Activated naive CD4-positive, alpha-beta T cell treated with anti-CD3 and anti-CD28 coated beads for 36 hours (primary cell): Measurements from ENCODE around the gene ENPP3. TPM values are rescaled to one million over a fixed set of nuclear protein-coding genes. Genes with fewer than 3 reads are reported as not detected.

Experiments
- CTCF ChIA-PET: fragments of 350-600 bp; sonication (Branson Sonifier 250); formaldehyde crosslinking; loops from one replicate; lab custom pipeline; 2021; ENCODE audit warnings: antibody characterized with exemption; lab: Charles Lee
- DNase-seq: peaks from one replicate; pipeline ENCODE4 v3.0.0-alpha.2; 2020
- H3K27ac Mint-ChIP-seq: one replicate; pipeline ENCODE4 v1.8.0; 2021; ENCODE audit warnings: mild to moderate bottlenecking, mixed read lengths
- H3K27me3 Mint-ChIP-seq: one replicate; pipeline ENCODE4 v1.8.0; 2021; ENCODE audit warnings: low read depth, mixed read lengths
- H3K36me3 Mint-ChIP-seq: one replicate; pipeline ENCODE4 v1.8.0; 2021; ENCODE audit warnings: low read depth, mixed read lengths
- H3K4me1 Mint-ChIP-seq: one replicate; pipeline ENCODE4 v1.8.0; 2021; ENCODE audit warnings: low read depth, mixed read lengths
- H3K4me3 Mint-ChIP-seq: one replicate; pipeline ENCODE4 v1.8.0; 2021; ENCODE audit warnings: mild to moderate bottlenecking, moderate library complexity, mixed read lengths
- H3K9me3 Mint-ChIP-seq: one replicate; pipeline ENCODE4 v1.8.0; 2021; ENCODE audit warnings: mixed read lengths
- intact Hi-C: fragments of 100-400 bp; cut with micrococcal nuclease; formaldehyde crosslinking; loops from one replicate; pipeline ENCODE4 v1.15.1; 2023
- total RNA-seq, 2 experiments: library from RNA; stranded (reverse); gene quantifications; one replicate each; pipeline ENCODE4 v1.2.3, GENCODE V29; 2021

The ENPP3 gene
- total RNA-seq, 2 experiments from 2014 or later, result 0.96 to 1.2 TPM

DNA sequence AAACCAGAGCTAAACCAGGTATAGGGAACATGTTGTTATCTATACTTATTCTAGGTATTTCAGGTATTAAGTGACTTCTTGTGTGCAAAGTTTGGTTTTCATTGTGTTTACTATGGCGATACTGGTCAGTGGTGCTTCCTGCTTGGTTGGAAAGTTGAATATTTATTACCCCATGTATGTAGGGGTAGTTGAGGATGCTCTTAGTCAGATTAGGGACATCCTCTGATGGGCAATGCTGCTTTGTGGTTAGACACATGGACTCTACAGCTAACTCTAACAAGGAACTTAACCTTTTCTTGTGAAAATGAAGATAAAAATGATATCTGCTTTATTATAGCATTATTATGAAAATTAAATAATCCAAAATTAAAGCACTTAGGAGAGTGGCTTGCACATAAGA, 126.6 kb downstream of the ENPP3 start:
- no peak overlapping the region for H3K27ac Mint-ChIP-seq
- peaks cover 6% of the 10 kb centered on the region for H3K27me3 Mint-ChIP-seq
- DNase-seq, result no peak
- no peaks in the 10 kb centered on the region for H3K36me3 Mint-ChIP-seq
- no peaks in the 10 kb centered on the region for H3K4me1 Mint-ChIP-seq
- intact Hi-C loops, result no loop called here
- no peaks in the 10 kb centered on the region for H3K9me3 Mint-ChIP-seq
- no peak overlapping the region for H3K4me3 Mint-ChIP-seq
- CTCF ChIA-PET, result interaction anchor here (1.0 kb wide), 1 partner anchor 135 kb away, joined by 3 read pairs; no protein-coding TSS in a partner anchor

DNA sequence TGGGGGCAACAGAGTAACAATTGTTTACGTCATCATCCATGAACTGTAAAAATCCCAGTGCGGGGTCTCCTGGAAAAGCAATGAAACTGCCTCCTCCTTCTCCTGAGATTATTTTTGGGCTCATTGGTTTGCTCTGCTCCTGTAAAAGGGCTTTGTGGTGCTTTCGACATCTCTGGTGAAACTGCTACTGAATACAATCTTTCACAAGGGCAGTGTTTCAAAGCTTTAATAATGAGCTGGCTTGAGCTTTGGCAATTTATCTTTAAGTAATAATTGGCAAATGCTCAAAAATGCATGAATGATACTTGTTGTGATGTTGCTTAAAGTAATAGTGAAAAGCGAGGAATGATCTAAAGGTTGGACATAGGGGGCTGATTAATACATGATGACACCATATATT, 127.2 kb downstream of the ENPP3 start:
- intact Hi-C loops, result no loop called here
- DNase-seq, result no peak
- no peak overlapping the region for H3K27ac Mint-ChIP-seq
- no peaks in the 10 kb centered on the region for H3K36me3 Mint-ChIP-seq
- CTCF ChIA-PET, result interaction anchor here (1.0 kb wide), 1 partner anchor 136 kb away, joined by 3 read pairs; no protein-coding TSS in a partner anchor
- no peaks in the 10 kb centered on the region for H3K4me1 Mint-ChIP-seq
- H3K4me3 Mint-ChIP-seq, result no peak overlapping the region
- H3K27me3 Mint-ChIP-seq, result peaks cover 4% of the 10 kb centered on the region
- H3K9me3 Mint-ChIP-seq, result no peaks in the 10 kb centered on the region

DNA sequence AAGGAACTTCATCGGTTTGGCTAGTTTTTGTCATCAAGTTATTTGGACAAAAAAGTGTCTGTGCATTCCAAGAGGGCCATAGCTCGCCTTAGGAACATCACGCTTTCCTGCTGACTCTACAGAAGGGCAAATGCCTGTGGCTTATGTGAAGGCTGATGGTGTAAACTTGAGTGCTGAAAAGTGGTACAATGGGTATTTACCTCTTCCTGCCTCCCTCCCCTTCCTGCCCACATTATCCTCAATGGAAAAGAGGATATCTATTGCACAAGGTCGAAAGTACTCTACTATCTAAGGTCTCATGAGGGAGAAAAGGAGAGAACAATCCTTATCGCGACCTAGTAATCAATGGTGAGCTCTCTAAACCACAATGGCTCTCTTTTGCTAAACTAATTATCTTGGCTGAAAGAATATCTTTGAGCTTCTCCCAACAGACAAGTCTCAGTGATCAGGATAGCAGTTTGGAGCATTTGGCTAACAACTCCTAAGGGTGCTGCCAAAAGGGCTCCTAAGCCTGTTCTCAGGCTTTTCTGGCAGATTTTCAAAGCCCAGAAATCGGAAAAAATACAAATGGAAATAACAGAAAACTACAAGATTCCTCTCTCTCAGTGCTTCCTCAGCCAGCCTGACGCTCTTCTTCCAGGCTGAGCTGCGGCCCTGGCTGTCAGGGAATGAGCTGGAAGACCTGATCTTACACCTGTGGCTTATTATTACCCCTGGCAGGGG, 128.1 kb downstream of the ENPP3 start:
- Mint-ChIP-seq H3K36me3 (no peaks in the 10 kb centered on the region), H3K9me3 (no peaks in the 10 kb centered on the region), H3K4me3 (no peak overlapping the region), H3K4me1 (no peaks in the 10 kb centered on the region), H3K27ac (no peak overlapping the region), H3K27me3 (peaks cover 4% of the 10 kb centered on the region)
- intact Hi-C loops, result no loop called here
- CTCF ChIA-PET, result no interaction called here
- no peak for DNase-seq

DNA sequence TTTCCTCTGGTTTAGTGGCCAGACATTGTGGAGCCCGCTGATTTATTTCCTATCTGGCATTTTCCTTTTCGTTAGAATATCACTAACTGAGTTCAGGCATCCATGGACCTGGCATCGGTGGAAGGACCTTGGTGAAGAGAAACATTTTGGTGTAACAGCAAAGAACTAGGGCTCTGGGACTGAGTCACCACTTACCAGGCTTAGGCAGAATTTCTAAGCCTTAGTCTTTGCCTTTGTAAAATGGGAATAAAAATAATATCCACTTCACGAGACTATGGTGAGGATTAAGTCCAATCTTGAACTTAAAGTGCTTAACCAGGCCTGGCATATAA, 128.7 kb downstream of the ENPP3 start:
- H3K27me3 Mint-ChIP-seq, result peaks cover 7% of the 10 kb centered on the region
- no peak overlapping the region for H3K4me3 Mint-ChIP-seq
- H3K9me3 Mint-ChIP-seq, result no peaks in the 10 kb centered on the region
- CTCF ChIA-PET, result no interaction called here
- no peak for DNase-seq
- no peak overlapping the region for H3K27ac Mint-ChIP-seq
- no peaks in the 10 kb centered on the region for H3K4me1 Mint-ChIP-seq
- intact Hi-C loops, result no loop called here
- H3K36me3 Mint-ChIP-seq, result no peaks in the 10 kb centered on the region

DNA sequence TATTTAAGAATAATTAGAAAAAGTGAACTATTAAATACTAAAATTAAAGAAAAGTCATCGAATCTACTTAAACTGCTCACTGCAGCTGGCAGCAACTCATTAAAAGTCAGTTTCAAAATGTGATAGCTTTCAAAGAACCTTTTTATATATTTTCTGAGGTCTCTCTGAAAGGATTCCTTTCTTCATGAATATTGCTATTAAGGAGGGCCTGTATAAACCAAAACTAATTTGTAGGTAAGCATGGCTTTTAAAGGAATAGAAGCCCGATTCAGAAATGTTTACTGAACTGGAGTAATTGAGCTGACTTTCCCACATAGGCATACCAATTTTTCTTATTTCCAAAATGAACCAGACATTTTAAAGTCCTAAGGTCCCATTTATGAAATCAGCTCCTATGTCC, 129.5 kb downstream of the ENPP3 start:
- DNase-seq, result no peak
- no peak overlapping the region for H3K27ac Mint-ChIP-seq
- CTCF ChIA-PET, result no interaction called here
- intact Hi-C loops, result no loop called here
- H3K9me3 Mint-ChIP-seq, result no peaks in the 10 kb centered on the region
- H3K4me3 Mint-ChIP-seq, result no peak overlapping the region
- no peaks in the 10 kb centered on the region for H3K36me3 Mint-ChIP-seq
- H3K4me1 Mint-ChIP-seq, result no peaks in the 10 kb centered on the region
- peaks cover 7% of the 10 kb centered on the region for H3K27me3 Mint-ChIP-seq

DNA sequence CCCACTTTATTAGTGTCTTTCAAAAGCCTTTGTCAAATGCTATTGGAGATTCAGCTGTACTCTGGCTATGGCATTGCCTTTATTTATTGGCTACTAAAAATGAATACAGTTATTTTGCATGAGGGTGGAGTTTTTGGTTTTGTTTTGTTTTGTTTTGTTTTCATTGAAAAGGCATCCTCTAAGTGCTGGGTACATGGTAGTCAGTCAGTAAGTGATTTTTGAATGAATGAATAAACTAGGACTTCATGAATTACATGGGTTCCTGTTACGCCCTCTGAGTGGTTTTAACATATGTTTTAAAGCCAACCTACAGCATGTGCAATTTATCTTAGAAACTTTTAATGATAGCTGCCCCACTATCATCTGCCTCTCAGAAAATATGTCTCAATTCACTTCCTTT, 131.9 kb downstream of the ENPP3 start:
- Mint-ChIP-seq H3K9me3 (no peaks in the 10 kb centered on the region), H3K4me1 (no peaks in the 10 kb centered on the region), H3K36me3 (no peaks in the 10 kb centered on the region), H3K4me3 (no peak overlapping the region), H3K27me3 (peaks cover 7% of the 10 kb centered on the region), H3K27ac (no peak overlapping the region)
- no peak for DNase-seq
- intact Hi-C loops, result no loop called here
- CTCF ChIA-PET, result interaction anchor here (0.6 kb wide), 1 partner anchor 607 kb away, joined by 4 read pairs; no protein-coding TSS in a partner anchor

DNA sequence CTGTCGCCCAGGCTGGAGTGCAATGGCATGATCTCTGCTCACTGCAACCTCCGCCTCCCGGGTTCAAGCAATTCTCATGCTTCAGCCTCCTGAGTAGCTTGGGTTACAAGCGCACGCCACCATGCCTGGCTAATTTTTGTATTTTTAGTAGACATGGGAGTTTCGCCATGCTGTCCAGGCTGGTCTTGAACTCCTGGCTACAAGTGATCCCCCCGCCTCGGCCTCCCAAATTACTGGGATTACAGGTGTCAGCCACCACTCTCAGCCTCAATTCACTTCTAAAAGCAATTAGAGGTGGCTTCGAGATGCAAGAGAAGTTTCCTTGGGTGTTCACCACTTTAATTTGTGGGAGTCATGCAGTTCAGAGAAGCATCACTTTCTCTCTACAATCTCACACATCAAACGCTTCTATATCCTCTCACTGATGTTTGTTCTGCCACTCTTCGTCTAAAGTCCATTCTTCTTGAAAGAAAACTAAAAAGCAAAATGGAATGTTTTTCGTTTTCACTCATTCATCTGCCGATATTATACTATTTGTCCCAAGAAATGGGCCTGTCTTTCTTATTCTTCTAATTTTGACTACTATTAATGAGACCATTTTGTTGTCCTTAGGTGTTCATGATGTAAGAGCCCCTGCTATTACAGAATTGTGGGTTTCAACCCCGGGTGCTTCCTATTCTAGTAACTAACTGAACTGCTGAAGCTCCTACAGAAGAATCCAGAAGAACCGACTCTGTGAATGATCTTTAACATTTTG, 132.5 kb downstream of the ENPP3 start:
- DNase-seq, result no peak
- intact Hi-C loops, result no loop called here
- peaks cover 7% of the 10 kb centered on the region for H3K27me3 Mint-ChIP-seq
- no peaks in the 10 kb centered on the region for H3K4me1 Mint-ChIP-seq
- CTCF ChIA-PET, result no interaction called here
- H3K36me3 Mint-ChIP-seq, result no peaks in the 10 kb centered on the region
- H3K9me3 Mint-ChIP-seq, result no peaks in the 10 kb centered on the region
- no peak overlapping the region for H3K27ac Mint-ChIP-seq
- no peak overlapping the region for H3K4me3 Mint-ChIP-seq

DNA sequence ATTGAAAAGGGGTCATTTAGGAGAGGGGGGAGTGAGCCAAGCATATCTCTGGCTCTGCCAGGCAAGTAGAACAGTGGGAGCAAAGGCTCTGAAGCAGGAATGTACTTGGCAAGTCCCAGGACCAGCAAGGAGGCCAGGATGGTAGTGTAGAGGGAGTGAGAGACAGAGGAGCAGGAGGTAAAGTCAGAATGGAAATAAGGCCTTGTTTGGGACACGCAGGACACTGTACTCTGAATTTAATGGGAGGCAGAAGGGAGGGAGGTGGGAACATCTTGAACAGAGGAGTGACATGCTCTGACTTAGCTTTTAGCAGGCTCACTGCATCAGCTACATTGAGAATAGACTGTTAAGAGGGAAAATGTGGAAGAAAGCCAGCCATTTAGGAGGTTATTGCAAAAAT, 133.7 kb downstream of the ENPP3 start:
- no peak for DNase-seq
- CTCF ChIA-PET, result no interaction called here
- peaks cover 9% of the 10 kb centered on the region for H3K27me3 Mint-ChIP-seq
- intact Hi-C loops, result no loop called here
- no peak overlapping the region for H3K27ac Mint-ChIP-seq
- H3K9me3 Mint-ChIP-seq, result no peaks in the 10 kb centered on the region
- H3K36me3 Mint-ChIP-seq, result no peaks in the 10 kb centered on the region
- no peak overlapping the region for H3K4me3 Mint-ChIP-seq
- no peaks in the 10 kb centered on the region for H3K4me1 Mint-ChIP-seq

DNA sequence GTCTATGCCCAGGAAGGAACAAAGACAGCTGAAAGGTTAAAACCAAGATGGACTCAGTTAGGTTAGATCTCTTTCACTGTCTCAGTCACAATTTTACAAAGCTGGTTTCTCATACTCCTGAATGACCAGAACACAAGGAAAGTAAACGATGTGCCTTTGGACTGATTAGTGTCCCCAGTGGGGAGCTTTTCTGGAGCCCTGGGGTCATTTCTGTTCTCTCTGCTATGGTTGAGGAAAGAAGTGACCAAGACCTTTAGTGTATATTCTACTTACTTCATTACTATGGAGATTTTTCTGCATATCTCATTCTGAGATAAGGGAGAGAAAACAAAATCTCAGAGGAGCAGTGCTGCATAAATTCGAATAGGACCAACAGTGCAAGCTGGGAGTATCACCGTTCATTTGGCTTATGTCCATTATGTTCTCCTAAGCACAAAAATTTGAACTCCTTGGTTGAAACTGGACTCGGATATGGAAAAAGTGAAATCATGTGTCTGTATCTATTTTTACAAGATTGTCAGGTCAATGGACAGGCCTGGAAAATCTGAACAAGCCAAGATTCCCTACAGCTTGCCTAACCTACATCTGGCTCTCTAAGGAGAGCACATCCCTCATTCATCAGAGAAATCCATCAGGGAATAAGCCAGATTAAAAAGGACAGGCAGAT, 136.3 kb downstream of the ENPP3 start:
- no peaks in the 10 kb centered on the region for H3K4me1 Mint-ChIP-seq
- H3K36me3 Mint-ChIP-seq, result no peaks in the 10 kb centered on the region
- no peaks in the 10 kb centered on the region for H3K9me3 Mint-ChIP-seq
- H3K27me3 Mint-ChIP-seq, result peaks cover 7% of the 10 kb centered on the region
- intact Hi-C loops, result no loop called here
- DNase-seq, result no peak
- CTCF ChIA-PET, result no interaction called here
- H3K27ac Mint-ChIP-seq, result no peak overlapping the region
- no peak overlapping the region for H3K4me3 Mint-ChIP-seq

DNA sequence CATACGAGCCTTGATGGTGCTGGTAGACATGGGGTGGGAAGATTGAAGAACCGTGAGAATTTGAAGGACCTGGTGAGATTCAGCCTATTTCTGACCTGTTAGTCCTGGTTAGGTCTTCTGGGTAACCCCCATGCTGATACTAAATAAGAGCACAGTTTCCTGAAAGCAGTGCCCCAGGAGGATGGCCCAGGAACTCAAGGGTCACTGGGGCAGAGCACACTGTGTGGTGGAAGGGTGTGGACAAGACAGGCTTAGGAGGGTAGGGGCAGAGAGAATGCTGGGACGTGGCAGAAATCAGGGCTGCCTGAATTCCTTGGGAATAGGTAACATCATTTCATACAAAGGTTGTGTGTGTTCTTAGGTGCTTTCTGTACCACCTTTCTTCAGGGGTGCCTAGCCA, 138.8 kb downstream of the ENPP3 start:
- no peak for DNase-seq
- no peaks in the 10 kb centered on the region for H3K36me3 Mint-ChIP-seq
- H3K27ac Mint-ChIP-seq, result no peak overlapping the region
- no peaks in the 10 kb centered on the region for H3K4me1 Mint-ChIP-seq
- H3K9me3 Mint-ChIP-seq, result no peaks in the 10 kb centered on the region
- intact Hi-C loops, result no loop called here
- CTCF ChIA-PET, result no interaction called here
- H3K4me3 Mint-ChIP-seq, result no peak overlapping the region
- peaks cover 4% of the 10 kb centered on the region for H3K27me3 Mint-ChIP-seq

DNA sequence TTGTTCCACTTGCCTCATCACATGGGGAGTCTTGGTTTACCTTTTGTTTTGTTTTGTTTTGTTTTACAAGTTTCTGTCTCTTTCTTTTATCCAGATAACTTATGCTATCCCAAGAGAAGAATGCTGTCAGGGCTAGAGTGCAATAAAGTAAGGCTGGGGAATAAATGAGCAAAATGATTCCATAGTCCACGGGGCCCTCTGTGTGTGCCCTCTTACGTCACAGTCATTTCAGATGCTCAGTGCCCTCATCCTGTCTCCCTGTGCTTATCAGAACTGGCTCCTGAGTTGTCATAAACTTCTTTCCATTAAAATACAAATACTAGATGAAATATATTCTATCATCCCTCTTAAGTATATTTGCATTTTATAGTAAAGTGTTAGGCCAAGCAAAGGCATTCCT, 139.9 kb downstream of the ENPP3 start:
- Mint-ChIP-seq H3K27ac (no peak overlapping the region), H3K4me1 (no peaks in the 10 kb centered on the region)
- CTCF ChIA-PET, result no interaction called here

DNA sequence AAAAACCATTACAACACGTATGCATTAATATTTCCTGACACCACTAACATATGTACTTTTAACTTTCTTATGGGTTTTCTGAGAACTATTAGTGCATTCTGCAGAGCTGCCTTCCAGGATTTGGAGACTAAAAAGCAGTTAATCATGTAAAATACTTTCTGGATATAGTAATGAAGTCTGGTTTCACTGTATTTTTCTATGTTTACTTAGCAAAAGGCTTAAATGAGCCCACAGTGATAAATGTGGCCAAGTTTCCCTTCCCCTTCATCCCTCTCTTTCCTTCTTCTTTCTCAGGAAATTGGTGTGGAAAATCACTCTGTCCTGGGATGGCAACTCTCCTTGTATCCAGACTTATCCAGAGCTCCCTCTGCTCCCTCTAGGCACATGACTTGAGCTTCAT, 141.1 kb downstream of the ENPP3 start:
- no peak for DNase-seq
- H3K27ac Mint-ChIP-seq, result no peak overlapping the region
- intact Hi-C loops, result no loop called here
- H3K36me3 Mint-ChIP-seq, result no peaks in the 10 kb centered on the region
- no peaks in the 10 kb centered on the region for H3K4me1 Mint-ChIP-seq
- CTCF ChIA-PET, result no interaction called here
- peaks cover 4% of the 10 kb centered on the region for H3K27me3 Mint-ChIP-seq
- H3K9me3 Mint-ChIP-seq, result no peaks in the 10 kb centered on the region
- H3K4me3 Mint-ChIP-seq, result no peak overlapping the region

More for the DNA sequence above, 139.9 kb downstream of the ENPP3 start:
- Mint-ChIP-seq H3K36me3 (no peaks in the 10 kb centered on the region), H3K27me3 (peaks cover 4% of the 10 kb centered on the region), H3K9me3 (no peaks in the 10 kb centered on the region), H3K4me3 (no peak overlapping the region)
- DNase-seq, result no peak
- intact Hi-C loops, result no loop called here
